Prostate gland (tissue), 2 donors: ENCODE data around the gene MAD1L1. TPM values are rescaled to one million over a fixed set of nuclear protein-coding genes. Genes with fewer than 3 reads are reported as not detected.

Experiments used
- DNase-seq: peaks from one replicate; pipeline ENCODE4 v3.0.0-alpha.2; 2019; ENCODE audit warnings: low spot score
- H3K27ac ChIP-seq, 2 donors: fragments of 200-600 bp; sonication (generic); 2 replicates each; pipeline ENCODE4 v1.5.1; 2017 to 2019
- H3K27me3 ChIP-seq: fragments of 200-600 bp; sonication (generic); replicated peaks from 2 replicates; pipeline ENCODE4 v1.5.1; 2019; ENCODE audit not compliant: insufficient read depth
- H3K36me3 ChIP-seq, 2 donors: fragments of 200-600 bp; sonication (generic); 1 replicate in 1 of 2; 2 replicates in 1 of 2; pipeline versions ENCODE4 v1.5.1 to v1.8.1; 2017 to 2019
- H3K4me1 ChIP-seq: fragments of 200-600 bp; sonication (generic); replicated peaks from 2 replicates; pipeline ENCODE4 v1.5.1; 2019
- H3K4me3 ChIP-seq, 2 donors: fragments of 200-600 bp; sonication (generic); 2 replicates each; pipeline ENCODE4 v1.5.1; 2017 to 2019
- H3K9me3 ChIP-seq: fragments of 200-600 bp; sonication (generic); 2 replicates; pipeline ENCODE4 v1.5.1; 2017
- POLR2A ChIP-seq: fragments of 450-650 bp; IDR thresholded peaks from one replicate; pipeline ENCODE4 v1.6.1; 2016; ENCODE audit warnings: antibody characterized with exemption, mild to moderate bottlenecking
- POLR2AphosphoS5 ChIP-seq: sonication (generic); formaldehyde crosslinking; IDR thresholded peaks from one replicate; pipeline ENCODE4 v1.6.1; 2017; ENCODE audit warnings: antibody characterized with exemption
- WGBS: methylation state at CpG from one replicate; pipeline ENCODE4 v1.1.5; 2018; 5-methylcytosine and 5-hydroxymethylcytosine counted together
- intact Hi-C: fragments of 100-400 bp; cut with DNase I; formaldehyde crosslinking; loops from one replicate; pipeline ENCODE4 v1.14.2; 2022
- total RNA-seq, 2 donors: library from RNA; depleted of rRNA; stranded (reverse); fragments of >200 nt; gene quantifications; one replicate each; pipeline ENCODE4 v1.1.0, GENCODE V29; 2016
- TF ChIP-seq, protein P1 (sequence below), 4 experiments: fragments of 200-600 bp in 2 of 4; fragments of 450-650 bp in 2 of 4; sonication (generic) in 2 of 4; IDR thresholded peaks; 1 replicate in 3 of 4; 2 replicates in 1 of 4; pipeline ENCODE4 v1.5.1; 2016 to 2019; ENCODE audit warnings: antibody characterized with exemption in 4 of 4, mild to moderate bottlenecking in 2 of 4, moderate library complexity in 2 of 4

MAD1L1 gene
- total RNA-seq, 2 donors from 2014 or later: 79.3 to 91.9 TPM

DNA sequence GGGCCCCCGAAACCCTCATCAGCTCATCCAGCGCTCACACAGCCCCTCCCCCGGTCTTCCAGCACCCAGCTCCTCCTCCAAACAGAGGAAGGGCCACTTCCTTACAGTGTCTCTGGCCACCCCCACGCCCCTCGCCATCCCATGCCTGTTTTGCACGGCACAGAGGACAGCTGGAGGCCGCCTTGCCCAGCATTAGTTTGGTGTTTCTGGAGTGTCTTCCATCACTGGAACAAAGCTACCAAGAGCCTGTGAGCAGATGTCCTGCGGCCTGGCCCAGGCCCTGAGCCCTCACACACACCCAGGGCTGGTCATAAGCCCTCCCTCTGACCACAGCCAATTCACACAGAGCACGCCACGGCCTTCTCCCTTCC is 82.3 kb downstream of the MAD1L1 start:
- Histone ChIP-seq H3K9me3 (no peaks in the 10 kb centered on the region), H3K4me1 (no peaks in the 10 kb centered on the region), H3K4me3 (no peak overlapping the region), H3K27me3 (no peaks in the 10 kb centered on the region), H3K27ac (no peak overlapping the region), H3K36me3 (no peaks in the 10 kb centered on the region)
- DNase-seq: no peak
- intact Hi-C loops: no loop called here
- WGBS: 93% methylated on average over 10 of the region's 10 CpGs
- TF ChIP-seq, protein P1, sequence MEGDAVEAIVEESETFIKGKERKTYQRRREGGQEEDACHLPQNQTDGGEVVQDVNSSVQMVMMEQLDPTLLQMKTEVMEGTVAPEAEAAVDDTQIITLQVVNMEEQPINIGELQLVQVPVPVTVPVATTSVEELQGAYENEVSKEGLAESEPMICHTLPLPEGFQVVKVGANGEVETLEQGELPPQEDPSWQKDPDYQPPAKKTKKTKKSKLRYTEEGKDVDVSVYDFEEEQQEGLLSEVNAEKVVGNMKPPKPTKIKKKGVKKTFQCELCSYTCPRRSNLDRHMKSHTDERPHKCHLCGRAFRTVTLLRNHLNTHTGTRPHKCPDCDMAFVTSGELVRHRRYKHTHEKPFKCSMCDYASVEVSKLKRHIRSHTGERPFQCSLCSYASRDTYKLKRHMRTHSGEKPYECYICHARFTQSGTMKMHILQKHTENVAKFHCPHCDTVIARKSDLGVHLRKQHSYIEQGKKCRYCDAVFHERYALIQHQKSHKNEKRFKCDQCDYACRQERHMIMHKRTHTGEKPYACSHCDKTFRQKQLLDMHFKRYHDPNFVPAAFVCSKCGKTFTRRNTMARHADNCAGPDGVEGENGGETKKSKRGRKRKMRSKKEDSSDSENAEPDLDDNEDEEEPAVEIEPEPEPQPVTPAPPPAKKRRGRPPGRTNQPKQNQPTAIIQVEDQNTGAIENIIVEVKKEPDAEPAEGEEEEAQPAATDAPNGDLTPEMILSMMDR (IDR thresholded peaks at IDR 0.05): no peak
- TF ChIP-seq POLR2AphosphoS5 (no peak), POLR2A (no peak)

DNA sequence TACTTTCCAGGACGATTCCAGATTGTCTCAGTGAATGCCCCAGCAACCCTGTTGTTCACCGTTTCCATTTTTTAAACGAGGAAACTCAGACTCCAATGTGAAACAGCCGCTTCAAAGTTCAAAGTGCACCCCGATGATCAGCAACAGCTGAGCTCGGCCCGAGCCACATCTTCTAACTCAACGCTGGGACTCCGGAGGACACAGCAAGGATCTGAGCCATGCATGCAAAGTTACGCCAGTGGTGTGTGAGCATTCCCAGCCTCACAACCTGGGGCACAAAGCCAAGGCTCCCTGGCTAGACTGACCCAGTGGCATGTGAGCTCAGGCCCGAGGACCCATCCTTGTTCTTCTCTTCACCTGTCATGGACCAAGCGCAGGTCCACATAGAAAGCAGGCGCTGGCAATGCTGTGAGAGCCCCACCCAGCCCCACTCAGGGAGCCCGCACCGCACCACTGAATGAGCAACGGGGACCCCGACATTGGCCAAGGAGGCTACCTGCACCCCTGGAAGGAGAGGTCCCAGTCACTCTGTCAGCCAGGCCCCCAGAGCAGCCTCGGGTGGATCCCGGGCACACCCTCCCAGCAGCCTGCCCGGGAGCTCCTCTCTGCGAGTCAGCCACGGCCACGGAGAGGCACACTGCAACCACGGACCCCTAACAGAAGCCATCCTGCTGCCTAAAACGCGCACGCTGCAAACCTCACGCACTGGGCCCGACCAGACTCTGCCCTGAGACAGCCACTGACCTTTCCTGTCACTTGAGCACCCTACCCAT is 82.9 kb downstream of the MAD1L1 start:
- Histone ChIP-seq H3K27ac (no peak overlapping the region), H3K4me3 (no peak overlapping the region), H3K9me3 (no peaks in the 10 kb centered on the region), H3K4me1 (no peaks in the 10 kb centered on the region), H3K27me3 (no peaks in the 10 kb centered on the region), H3K36me3 (no peaks in the 10 kb centered on the region)
- TF ChIP-seq, protein P1 (IDR thresholded peaks at IDR 0.05): no peak
- TF ChIP-seq POLR2A: no peak
- no peak for TF ChIP-seq POLR2AphosphoS5
- DNase-seq: no peak
- WGBS: 93% methylated on average over 21 of the region's 29 CpGs
- intact Hi-C loops: no loop called here

DNA sequence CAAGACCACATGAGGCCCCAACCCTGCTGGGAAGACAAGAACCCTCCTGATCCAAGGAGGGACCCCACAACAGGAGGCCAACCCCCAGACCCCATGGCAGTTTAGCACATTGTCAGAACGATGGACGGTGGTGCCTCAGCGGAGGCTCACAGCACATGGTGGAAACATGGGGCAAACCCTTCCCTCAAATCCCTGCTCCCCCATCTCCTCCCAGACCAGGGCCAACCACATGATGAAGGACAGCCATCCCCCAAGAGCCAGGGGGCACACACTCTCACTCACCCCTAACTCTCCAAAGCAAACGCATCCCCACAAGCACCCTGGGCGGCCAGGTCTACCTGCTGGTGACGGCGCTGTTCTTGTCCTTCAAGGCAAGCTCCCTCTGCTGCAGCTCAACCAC is 83.9 kb downstream of the MAD1L1 start:
- no peak overlapping the region for H3K27ac ChIP-seq
- no peak overlapping the region for H3K4me3 ChIP-seq
- intact Hi-C loops: no loop called here
- no peaks in the 10 kb centered on the region for H3K9me3 ChIP-seq
- H3K36me3 ChIP-seq: no peaks in the 10 kb centered on the region
- 98% methylated on average over 6 of the region's 7 CpGs for WGBS
- TF ChIP-seq POLR2AphosphoS5: no peak
- no peak for TF ChIP-seq POLR2A
- TF ChIP-seq, protein P1 (IDR thresholded peaks at IDR 0.05): no peak
- DNase-seq: no peak
- H3K4me1 ChIP-seq: no peaks in the 10 kb centered on the region
- no peaks in the 10 kb centered on the region for H3K27me3 ChIP-seq

DNA sequence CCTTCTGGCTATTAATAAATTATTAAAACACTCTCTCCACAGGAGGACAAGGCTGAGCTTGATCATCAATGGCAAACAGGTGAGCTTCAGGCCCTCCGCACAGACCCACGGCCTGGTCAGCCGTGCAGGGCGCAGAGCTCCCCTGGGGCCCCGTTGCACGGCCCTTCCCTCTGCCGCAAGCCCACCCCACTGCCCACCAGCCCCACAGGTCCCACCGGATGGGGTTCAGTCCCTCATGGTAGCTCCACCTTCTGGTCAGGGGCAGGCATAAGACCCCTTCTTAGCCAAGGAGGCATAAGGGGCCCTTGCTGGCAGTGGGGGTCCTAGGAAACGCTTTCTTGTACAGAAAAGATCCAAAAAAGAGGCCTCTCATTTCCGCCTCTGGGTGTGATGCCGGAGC is 84.6 kb downstream of the MAD1L1 start:
- Histone ChIP-seq H3K36me3 (no peaks in the 10 kb centered on the region), H3K27ac (no peak overlapping the region), H3K27me3 (no peaks in the 10 kb centered on the region), H3K9me3 (no peaks in the 10 kb centered on the region), H3K4me1 (no peaks in the 10 kb centered on the region), H3K4me3 (no peak overlapping the region)
- TF ChIP-seq POLR2A (no peak), POLR2AphosphoS5 (no peak)
- TF ChIP-seq, protein P1 (IDR thresholded peaks at IDR 0.05): no peak
- DNase-seq: no peak
- intact Hi-C loops: no loop called here
- 92% methylated on average over 11 of the region's 11 CpGs for WGBS
